Neural progenitor cell (in vitro differentiated cells): ENCODE results near the gene CAD. TPM values are rescaled to one million over a fixed set of nuclear protein-coding genes. Genes with fewer than 3 reads are reported as not detected.

Source experiments
- DNase-seq: peaks from one replicate; pipeline ENCODE4 v3.0.0-alpha.2; 2016; ENCODE audit warnings: low spot score
- H2AFZ ChIP-seq: fragments of 200-600 bp; sonication (generic); replicated peaks from 2 replicates; pipeline ENCODE4 v1.6.1; 2016; ENCODE audit warnings: antibody characterized with exemption
- H3F3A ChIP-seq: fragments of 200-600 bp; sonication (generic); 2 replicates; pipeline ENCODE4 v1.6.1; 2016; ENCODE audit warnings: antibody characterized with exemption, low read depth
- H3K27ac ChIP-seq: fragments of 200-600 bp; sonication (generic); 2 replicates; pipeline ENCODE4 v1.5.1; 2016; ENCODE audit warnings: mild to moderate bottlenecking
- H3K27me3 ChIP-seq: fragments of 200-600 bp; sonication (generic); 2 replicates; pipeline ENCODE4 v1.6.1; 2016; ENCODE audit warnings: mild to moderate bottlenecking, moderate library complexity
- H3K36me3 ChIP-seq: fragments of 200-600 bp; sonication (generic); 2 replicates; pipeline ENCODE4 v1.5.1; 2016
- H3K4me1 ChIP-seq: fragments of 200-600 bp; sonication (generic); 2 replicates; pipeline ENCODE4 v1.6.1; 2016; ENCODE audit warnings: mixed run types
- H3K4me2 ChIP-seq: fragments of 200-600 bp; sonication (generic); 2 replicates; pipeline ENCODE4 v1.6.1; 2016
- H3K4me3 ChIP-seq: fragments of 200-600 bp; sonication (generic); 2 replicates; pipeline ENCODE4 v1.5.1; 2016
- H3K79me2 ChIP-seq: fragments of 200-600 bp; sonication (generic); 2 replicates; pipeline ENCODE4 v1.6.1; 2016; ENCODE audit warnings: low read depth
- H3K9ac ChIP-seq: fragments of 200-600 bp; sonication (generic); 2 replicates; pipeline ENCODE4 v1.6.1; 2016
- H3K9me3 ChIP-seq: fragments of 200-600 bp; sonication (generic); 2 replicates; pipeline ENCODE4 v1.5.1; 2016; ENCODE audit warnings: low read depth
- H4K20me1 ChIP-seq: fragments of 200-600 bp; sonication (generic); 2 replicates; pipeline ENCODE4 v1.6.1; 2016; ENCODE audit warnings: low read depth
- H3K27ac Mint-ChIP-seq: 3 replicates; pipeline ENCODE4 v1.8.0; 2021; ENCODE audit warnings: mixed read lengths
- H3K27me3 Mint-ChIP-seq: 2 replicates; pipeline ENCODE4 v1.8.0; 2022; ENCODE audit warnings: low read depth, mild to moderate bottlenecking, inconsistent platforms, moderate library complexity, mixed read lengths; ENCODE audit not compliant: insufficient read depth
- H3K36me3 Mint-ChIP-seq: 3 replicates; pipeline ENCODE4 v1.8.0; 2021; ENCODE audit warnings: mixed read lengths
- H3K4me1 Mint-ChIP-seq: 3 replicates; pipeline ENCODE4 v1.8.0; 2021; ENCODE audit warnings: mixed read lengths
- H3K4me3 Mint-ChIP-seq: 3 replicates; pipeline ENCODE4 v1.8.0; 2021; ENCODE audit warnings: mild to moderate bottlenecking, moderate library complexity, mixed read lengths
- H3K9me3 Mint-ChIP-seq: 3 replicates; pipeline ENCODE4 v1.8.0; 2020; ENCODE audit warnings: mixed read lengths
- CTCF ChIP-seq: fragments of 200-600 bp; sonication (generic); IDR thresholded peaks from 2 replicates; pipeline ENCODE4 v1.5.1; 2017; ENCODE audit warnings: antibody characterized with exemption, mild to moderate bottlenecking
- EZH2 ChIP-seq: fragments of 200-600 bp; sonication (generic); IDR thresholded peaks from 2 replicates; pipeline ENCODE4 v1.6.1; 2017; ENCODE audit warnings: antibody characterized with exemption, mild to moderate bottlenecking, moderate library complexity
- EZH2phosphoT487 ChIP-seq: fragments of 200-600 bp; sonication (generic); IDR thresholded peaks from 2 replicates; pipeline ENCODE4 v1.6.1; 2017; ENCODE audit warnings: antibody characterized with exemption
- total RNA-seq: library from RNA; depleted of rRNA; stranded (reverse); fragments of >200 nt; gene quantifications from 2 replicates; pipeline ENCODE4 v1.2.3, GENCODE V29; 2015; ENCODE audit warnings: low replicate concordance

CAD gene
- total RNA-seq, 1 donor from 2014 or later: 26.5 TPM

- H3K4me1 ChIP-seq: no peaks in the 10 kb centered on the region
- Mint-ChIP-seq H3K9me3 (no peaks in the 10 kb centered on the region), H3K27ac (no peak overlapping the region), H3K27me3 (no peaks in the 10 kb centered on the region), H3K4me3 (no peak overlapping the region), H3K36me3 (no peaks in the 10 kb centered on the region), H3K4me1 (peaks cover 3% of the 10 kb centered on the region)
- no peak overlapping the region for H3K9ac ChIP-seq
- no peaks in the 10 kb centered on the region for H4K20me1 ChIP-seq
- H3K36me3 ChIP-seq: no peaks in the 10 kb centered on the region
- H3K27ac ChIP-seq: no peak overlapping the region
- TF ChIP-seq EZH2 (no peak), EZH2phosphoT487 (no peak), CTCF (no peak)
- H3F3A ChIP-seq: no peaks in the 10 kb centered on the region
- H3K4me2 ChIP-seq: no peak overlapping the region
- no peak overlapping the region for H2AFZ ChIP-seq
- H3K79me2 ChIP-seq: no peaks in the 10 kb centered on the region
- no peak overlapping the region for H3K4me3 ChIP-seq
- H3K9me3 ChIP-seq: no peaks in the 10 kb centered on the region
- H3K27me3 ChIP-seq: peaks cover 5% of the 10 kb centered on the region
- no peak for DNase-seq
These were observed 38.7 kb upstream of the CAD start for GRCh38 chr2:27178469-27178868.

- no peaks in the 10 kb centered on the region for H3K79me2 ChIP-seq
- no peak overlapping the region for H2AFZ ChIP-seq
- peaks cover 3% of the 10 kb centered on the region for H3K4me1 Mint-ChIP-seq
- no peak overlapping the region for H3K4me2 ChIP-seq
- H3K4me1 ChIP-seq: no peaks in the 10 kb centered on the region
- no peak overlapping the region for H3K27ac Mint-ChIP-seq
- H3K9me3 ChIP-seq: no peaks in the 10 kb centered on the region
- H3K27me3 ChIP-seq: no peaks in the 10 kb centered on the region
- no peaks in the 10 kb centered on the region for H3F3A ChIP-seq
- TF ChIP-seq CTCF: no peak
- TF ChIP-seq EZH2: no peak
- no peak overlapping the region for H3K27ac ChIP-seq
- H3K9ac ChIP-seq: no peak overlapping the region
- no peaks in the 10 kb centered on the region for H4K20me1 ChIP-seq
- H3K4me3 ChIP-seq: no peak overlapping the region
- H3K9me3 Mint-ChIP-seq: no peaks in the 10 kb centered on the region
- no peaks in the 10 kb centered on the region for H3K36me3 Mint-ChIP-seq
- H3K36me3 ChIP-seq: no peaks in the 10 kb centered on the region
- no peak for DNase-seq
- H3K4me3 Mint-ChIP-seq: no peak overlapping the region
- no peaks in the 10 kb centered on the region for H3K27me3 Mint-ChIP-seq
These were observed 37.7 kb upstream of the CAD start for GRCh38 chr2:27179344-27180000.

GRCh38 chr2:27182346-27182745 is 34.8 kb upstream of the CAD start:
- Histone ChIP-seq H3K4me1 (no peaks in the 10 kb centered on the region), H3F3A (no peaks in the 10 kb centered on the region), H3K79me2 (no peaks in the 10 kb centered on the region), H3K27ac (no peak overlapping the region), H3K9me3 (no peaks in the 10 kb centered on the region), H2AFZ (no peak overlapping the region), H3K4me3 (no peak overlapping the region), H3K27me3 (no peaks in the 10 kb centered on the region), H3K4me2 (no peak overlapping the region), H4K20me1 (no peaks in the 10 kb centered on the region), H3K9ac (no peak overlapping the region), H3K36me3 (no peaks in the 10 kb centered on the region)
- Mint-ChIP-seq H3K9me3 (no peaks in the 10 kb centered on the region), H3K27ac (no peak overlapping the region), H3K4me3 (no peak overlapping the region), H3K36me3 (no peaks in the 10 kb centered on the region), H3K27me3 (no peaks in the 10 kb centered on the region), H3K4me1 (peaks cover 3% of the 10 kb centered on the region)
- TF ChIP-seq EZH2phosphoT487: no peak
- no peak for TF ChIP-seq EZH2
- TF ChIP-seq CTCF: no peak
- no peak for DNase-seq
